Measurements from ENCODE around the gene OLFML2B. TPM values are rescaled to one million over a fixed set of nuclear protein-coding genes. Genes with fewer than 3 reads are reported as not detected.

Gene OLFML2B
- total RNA-seq, 1 donor from 2014 or later: 1.8 TPM

GRCh38 chr1:161956930-161957329 is 66.7 kb downstream of the OLFML2B start:
- H3K9me3 Mint-ChIP-seq (ENCODE audit: low read depth): no peaks in the 10 kb centered on the region
- no peak for DNase-seq (ENCODE audit: low spot score, unreplicated experiment)
- no peak overlapping the region for H3K4me3 Mint-ChIP-seq (ENCODE audit: low read depth)
- no peak for TF ChIP-seq CTCF (IDR thresholded peaks at IDR 0.05; ENCODE audit: unreplicated experiment)
- no peak overlapping the region for H3K27ac Mint-ChIP-seq
- H3K4me1 Mint-ChIP-seq (ENCODE audit: low read depth): peaks cover 2% of the 10 kb centered on the region
- no peaks in the 10 kb centered on the region for H3K27me3 Mint-ChIP-seq
- H3K36me3 Mint-ChIP-seq (ENCODE audit: insufficient read depth): peaks cover 9% of the 10 kb centered on the region

GRCh38 chr1:161956097-161956496 is 67.6 kb downstream of the OLFML2B start:
- Mint-ChIP-seq H3K9me3 (ENCODE audit: low read depth) (no peaks in the 10 kb centered on the region), H3K4me1 (ENCODE audit: low read depth) (peaks cover 2% of the 10 kb centered on the region), H3K27ac (no peak overlapping the region), H3K36me3 (ENCODE audit: insufficient read depth) (peaks cover 9% of the 10 kb centered on the region), H3K4me3 (ENCODE audit: low read depth) (no peak overlapping the region), H3K27me3 (no peaks in the 10 kb centered on the region)
- TF ChIP-seq CTCF (IDR thresholded peaks at IDR 0.05; ENCODE audit: unreplicated experiment): no peak
- DNase-seq (ENCODE audit: low spot score, unreplicated experiment): no peak

GRCh38 chr1:161955606-161956005 is 68.1 kb downstream of the OLFML2B start:
- Mint-ChIP-seq H3K27me3 (no peaks in the 10 kb centered on the region), H3K4me3 (ENCODE audit: low read depth) (no peak overlapping the region), H3K27ac (no peak overlapping the region), H3K4me1 (ENCODE audit: low read depth) (peaks cover 2% of the 10 kb centered on the region), H3K9me3 (ENCODE audit: low read depth) (no peaks in the 10 kb centered on the region), H3K36me3 (ENCODE audit: insufficient read depth) (peaks cover 7% of the 10 kb centered on the region)
- no peak for DNase-seq (ENCODE audit: low spot score, unreplicated experiment)
- no peak for TF ChIP-seq CTCF (IDR thresholded peaks at IDR 0.05; ENCODE audit: unreplicated experiment)

GRCh38 chr1:161954466-161954865 is 69.2 kb downstream of the OLFML2B start:
- Mint-ChIP-seq H3K4me1 (ENCODE audit: low read depth) (peaks cover 2% of the 10 kb centered on the region), H3K4me3 (ENCODE audit: low read depth) (no peak overlapping the region), H3K9me3 (ENCODE audit: low read depth) (no peaks in the 10 kb centered on the region), H3K27me3 (no peaks in the 10 kb centered on the region), H3K27ac (no peak overlapping the region), H3K36me3 (ENCODE audit: insufficient read depth) (peaks cover 4% of the 10 kb centered on the region)
- no peak for TF ChIP-seq CTCF (IDR thresholded peaks at IDR 0.05; ENCODE audit: unreplicated experiment)
- no peak for DNase-seq (ENCODE audit: low spot score, unreplicated experiment)

- H3K9me3 Mint-ChIP-seq (ENCODE audit: low read depth): no peaks in the 10 kb centered on the region
- DNase-seq (ENCODE audit: low spot score, unreplicated experiment): no peak
- H3K4me3 Mint-ChIP-seq (ENCODE audit: low read depth): no peak overlapping the region
- TF ChIP-seq CTCF (IDR thresholded peaks at IDR 0.05; ENCODE audit: unreplicated experiment): no peak
- peaks cover 3% of the 10 kb centered on the region for H3K36me3 Mint-ChIP-seq (ENCODE audit: insufficient read depth)
- H3K27ac Mint-ChIP-seq: no peak overlapping the region
- no peaks in the 10 kb centered on the region for H3K27me3 Mint-ChIP-seq
- peaks cover 2% of the 10 kb centered on the region for H3K4me1 Mint-ChIP-seq (ENCODE audit: low read depth)
These were observed 69.6 kb downstream of the OLFML2B start for GRCh38 chr1:161954050-161954449.
